NCI-H2227 (cell line): ENCODE data around the gene CARHSP1.
"Not testable (repeated sequence)": the region's sequence is repeated elsewhere in the genome, so short reads cannot be mapped to it uniquely, and the experiment has no call there.

Experiments used
- DNase-seq: peaks from one replicate; lab custom pipeline; 2025; ENCODE audit not compliant: unreplicated experiment; lab: John Stamatoyannopoulos, UW

Gene CARHSP1

DNA sequence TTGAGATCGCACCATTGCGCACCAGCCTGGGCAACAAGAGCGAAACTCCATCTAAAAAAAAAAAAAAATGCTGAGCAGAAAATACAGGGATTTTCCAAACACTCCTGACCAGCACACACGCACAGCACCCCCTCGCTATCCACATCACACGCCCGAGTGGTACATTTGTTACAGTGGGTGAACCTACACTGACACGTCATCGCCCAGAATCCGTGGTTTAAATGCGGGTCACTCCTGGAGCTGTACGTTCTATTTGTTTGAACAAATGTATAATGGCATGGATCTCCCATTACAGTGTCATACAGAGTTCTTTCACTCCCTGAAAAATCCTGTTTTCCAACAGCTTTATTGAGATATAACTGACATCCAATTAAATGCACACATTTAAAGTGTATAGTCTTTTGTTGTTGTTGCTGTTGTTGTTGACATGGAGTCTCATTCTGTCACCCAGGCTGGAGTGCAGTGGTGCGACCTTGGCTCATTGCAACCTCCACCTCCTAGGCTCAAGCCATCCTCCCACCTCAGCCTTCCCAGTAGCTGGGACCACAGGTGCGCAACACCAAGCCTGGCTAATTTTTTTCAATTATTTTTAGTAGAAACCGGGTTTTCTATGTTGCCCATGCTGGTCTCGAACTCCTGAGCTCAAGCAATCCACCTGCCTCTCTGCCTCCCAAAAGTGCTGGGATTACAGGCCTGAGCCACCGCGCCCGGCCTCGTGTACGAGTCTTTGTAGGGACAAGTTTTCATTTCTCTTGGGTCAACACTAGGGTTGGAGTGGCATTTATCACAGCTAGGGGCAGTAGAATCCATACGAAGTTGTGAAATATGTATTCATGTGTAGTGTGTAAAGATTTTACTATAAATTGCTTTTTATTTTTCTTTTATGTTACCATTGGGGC, 4.4 kb upstream of the CARHSP1 start:
- no peak for DNase-seq

- no peak for DNase-seq
Measured at GRCh38 chr16:8872071-8872470, 3.3 kb upstream of the CARHSP1 start.

GRCh38 chr16:8869988-8870241, 1.1 kb upstream of the CARHSP1 start:
- DNase-seq = not testable (repeated sequence)

DNA sequence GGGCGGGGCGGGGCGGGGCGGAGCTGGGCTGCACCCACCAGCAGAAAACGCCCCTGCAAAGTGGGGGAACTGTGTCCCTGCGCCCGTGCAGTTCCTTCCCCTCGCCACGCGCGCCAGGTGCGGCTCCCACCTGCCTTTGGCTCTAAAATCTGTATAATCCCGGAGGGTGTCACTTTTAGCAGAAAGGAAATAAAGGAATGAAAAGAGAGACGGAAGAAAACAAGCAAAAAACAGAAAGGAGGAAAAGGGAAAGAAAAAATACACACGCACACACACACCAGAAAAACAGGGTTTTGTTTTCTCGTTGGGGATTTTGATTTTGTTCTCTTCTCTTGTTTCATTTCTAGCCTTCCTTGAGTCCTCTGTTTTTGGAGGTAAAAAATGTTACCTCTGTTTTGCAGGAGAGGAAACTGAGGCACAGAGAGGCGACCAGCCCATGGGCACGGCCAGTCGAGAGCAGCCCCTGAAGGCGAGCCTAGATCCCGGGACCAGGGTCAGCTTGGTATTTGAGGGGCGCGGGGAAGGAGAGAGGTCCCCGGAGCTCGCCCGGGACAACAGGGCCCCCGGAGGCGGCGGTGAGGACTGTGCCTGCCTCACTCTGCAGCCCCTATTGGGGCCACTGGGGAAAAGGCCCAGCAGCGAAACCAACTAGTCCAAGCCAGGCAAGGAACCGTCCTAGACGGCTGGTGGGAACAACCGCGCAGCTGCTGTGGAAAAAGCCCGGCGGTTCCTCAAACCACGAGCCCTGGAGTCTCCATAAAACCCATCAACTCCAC, 594 bp upstream of the CARHSP1 start:
- DNase-seq = peak; percentile 29

GRCh38 chr16:8867932-8868415, 832 bp downstream of the CARHSP1 start:
- DNase-seq = no peak

GRCh38 chr16:8867216-8867931, 1.4 kb downstream of the CARHSP1 start:
- no peak for DNase-seq

DNA sequence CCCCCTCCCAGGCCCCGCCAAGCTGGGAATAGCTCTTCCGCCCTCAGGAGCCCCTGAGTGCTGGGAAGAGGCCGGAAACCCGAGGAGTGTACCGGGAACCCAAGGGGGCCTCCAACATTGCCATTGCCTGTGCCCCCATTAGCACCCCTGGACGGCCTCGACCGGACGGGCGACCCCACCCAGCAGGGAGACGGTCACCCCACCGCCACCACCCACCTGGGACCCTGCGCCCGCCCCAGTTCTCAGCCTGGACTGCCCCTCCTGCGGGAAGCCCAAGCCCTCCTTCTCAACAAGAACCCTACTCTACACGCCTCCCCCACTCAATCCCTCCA, 2.0 kb downstream of the CARHSP1 start:
- no peak for DNase-seq

DNA sequence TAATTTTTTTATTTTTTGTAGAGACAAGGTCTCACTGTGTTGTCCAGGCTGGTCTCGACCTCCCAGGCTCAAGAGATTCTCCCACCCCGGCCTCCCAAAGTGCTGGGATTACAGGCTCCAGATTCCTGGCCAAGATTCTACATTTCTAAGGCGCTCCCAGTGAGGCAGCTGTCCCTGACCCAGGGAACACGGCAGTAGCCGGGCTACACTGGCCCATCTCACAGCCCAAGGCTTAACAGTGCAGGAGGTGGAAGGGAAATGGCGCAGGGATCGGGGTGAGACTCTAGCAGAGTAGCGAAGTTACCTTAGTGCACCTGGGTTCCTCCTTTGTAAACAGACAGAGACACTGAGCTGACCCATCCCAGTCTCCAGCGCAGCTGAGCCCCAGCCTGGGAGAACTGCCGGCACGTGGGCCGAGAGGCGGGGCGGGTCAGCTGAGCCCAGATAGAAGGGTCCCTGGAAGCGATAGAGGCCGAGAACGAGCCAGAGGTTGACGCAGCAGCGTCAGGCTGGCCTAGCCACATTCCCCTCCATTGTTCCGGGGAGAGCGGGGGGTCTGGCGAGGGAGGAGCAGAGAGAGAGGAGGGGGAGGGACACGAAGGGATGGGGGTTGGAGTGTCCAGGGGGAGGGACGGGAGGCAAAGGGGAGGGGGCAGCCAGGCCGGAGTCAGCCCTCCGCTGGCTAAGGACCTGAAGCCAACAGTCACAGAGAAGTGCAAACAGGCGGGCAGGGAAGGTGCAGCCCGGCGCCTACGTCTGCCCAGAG, 2.5 kb downstream of the CARHSP1 start:
- DNase-seq = peak; percentile 83

DNA sequence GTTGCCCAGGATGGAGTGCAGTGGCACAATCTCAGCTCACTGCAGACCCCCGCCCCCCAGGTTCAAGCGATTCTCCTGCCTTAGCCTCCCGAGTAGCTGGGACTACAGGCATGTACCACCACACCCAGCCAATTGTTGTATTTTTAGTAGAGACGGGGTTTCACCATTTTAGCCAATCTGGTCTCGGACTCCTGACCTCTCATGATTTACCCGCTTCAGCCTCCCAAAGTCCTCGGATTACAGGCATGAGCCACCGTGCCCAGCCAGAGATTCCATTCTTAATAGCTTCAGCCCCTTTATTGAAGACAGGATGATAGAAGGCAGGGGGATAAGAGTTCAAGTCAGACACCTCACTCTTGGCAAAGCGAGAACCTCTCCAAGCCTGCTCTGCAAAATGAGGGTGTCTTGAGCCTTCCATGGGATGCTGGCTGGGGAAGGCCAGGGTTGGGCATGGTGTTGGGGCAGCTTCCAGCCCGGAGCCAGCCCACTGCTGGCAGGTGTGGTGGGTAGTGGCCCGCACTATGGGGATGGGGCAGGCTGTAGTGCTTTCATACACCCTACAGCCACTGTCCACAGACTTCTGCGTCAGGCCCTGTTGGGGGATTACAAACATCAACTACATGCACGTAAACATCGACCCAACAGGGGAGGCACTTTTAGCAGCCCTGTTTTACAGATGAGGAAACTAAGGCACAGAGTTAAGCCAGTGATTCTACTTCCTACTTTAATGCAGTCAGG, 3.5 kb downstream of the CARHSP1 start:
- DNase-seq = no peak

GRCh38 chr16:8864480-8865110, 4.2 kb downstream of the CARHSP1 start:
- no peak for DNase-seq

DNA sequence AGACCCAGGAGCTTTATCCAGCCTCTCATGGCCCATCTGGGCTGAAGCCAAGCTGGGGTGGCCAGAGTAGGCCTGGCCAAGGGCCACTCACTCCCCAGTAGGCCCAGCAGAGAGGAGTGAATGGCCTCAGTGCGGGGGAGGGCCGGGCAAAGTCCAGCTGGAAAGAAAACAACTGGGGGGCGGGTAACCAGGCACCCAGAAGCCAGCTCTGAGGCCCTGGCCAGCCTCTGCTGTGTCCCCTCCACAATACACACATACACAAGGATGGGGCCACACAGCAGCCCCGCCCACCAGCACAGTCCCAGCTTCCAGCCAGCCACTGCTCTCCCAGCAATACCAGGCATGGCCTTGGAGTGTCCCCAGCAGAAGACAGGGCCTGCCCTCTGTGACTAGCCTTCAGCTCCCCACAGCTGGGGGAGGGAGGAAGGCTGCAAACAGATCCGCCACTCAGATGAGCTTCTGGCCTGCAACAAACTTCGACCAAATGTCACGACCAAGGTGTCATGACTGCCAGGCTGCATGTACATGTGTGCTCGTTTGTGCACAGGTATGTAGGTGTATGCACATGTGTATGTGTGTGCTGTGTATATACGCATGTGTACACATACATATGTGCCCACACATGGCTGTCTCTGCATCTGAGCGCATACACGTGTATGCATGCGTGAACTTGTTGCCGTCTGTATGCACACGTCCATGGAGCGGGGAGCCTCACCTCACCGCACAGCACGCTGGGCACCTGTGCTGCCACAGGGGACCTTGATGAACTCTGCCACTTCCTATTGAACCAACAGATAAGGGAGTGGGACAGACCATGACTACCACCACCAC, 5.0 kb downstream of the CARHSP1 start:
- no peak for DNase-seq

DNA sequence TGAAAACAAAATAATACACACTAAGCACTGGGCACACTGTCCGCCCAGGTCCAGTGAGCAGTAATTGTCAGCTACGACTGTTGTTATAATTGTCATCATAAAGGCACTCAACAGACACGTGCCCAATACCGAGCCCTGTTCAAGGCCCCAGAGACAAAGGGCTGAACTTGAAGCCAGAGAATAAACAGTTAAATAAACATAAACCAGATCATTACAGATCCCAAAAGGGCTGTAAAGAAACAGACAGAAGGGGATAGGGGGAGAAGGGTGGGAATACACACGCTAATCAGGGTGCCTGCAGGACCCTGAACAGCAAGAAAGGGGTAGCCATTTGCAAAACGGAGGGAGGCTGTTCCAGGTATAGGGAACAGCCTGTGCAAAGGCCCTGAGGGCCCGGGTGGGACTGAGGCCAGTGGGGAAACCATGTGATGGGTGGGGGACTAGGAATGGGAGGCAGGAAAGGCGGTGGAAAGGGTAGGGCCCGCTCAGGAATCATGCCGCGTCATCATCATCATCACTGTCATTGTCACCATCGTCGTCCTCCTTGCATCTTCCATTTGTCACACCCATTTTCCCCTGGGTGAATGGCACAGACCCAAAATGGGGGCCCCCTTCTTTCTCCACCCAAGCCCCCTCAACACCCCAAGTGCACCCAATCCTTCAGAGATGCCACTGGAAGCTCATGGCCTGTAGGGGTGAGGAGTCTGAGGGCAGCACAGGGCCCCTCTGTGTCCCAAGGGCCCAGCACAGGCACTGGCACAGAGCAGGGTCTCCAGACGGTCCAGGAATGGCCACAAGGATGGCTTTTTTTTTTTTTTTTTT, 6.3 kb downstream of the CARHSP1 start:
- DNase-seq = no peak

DNA sequence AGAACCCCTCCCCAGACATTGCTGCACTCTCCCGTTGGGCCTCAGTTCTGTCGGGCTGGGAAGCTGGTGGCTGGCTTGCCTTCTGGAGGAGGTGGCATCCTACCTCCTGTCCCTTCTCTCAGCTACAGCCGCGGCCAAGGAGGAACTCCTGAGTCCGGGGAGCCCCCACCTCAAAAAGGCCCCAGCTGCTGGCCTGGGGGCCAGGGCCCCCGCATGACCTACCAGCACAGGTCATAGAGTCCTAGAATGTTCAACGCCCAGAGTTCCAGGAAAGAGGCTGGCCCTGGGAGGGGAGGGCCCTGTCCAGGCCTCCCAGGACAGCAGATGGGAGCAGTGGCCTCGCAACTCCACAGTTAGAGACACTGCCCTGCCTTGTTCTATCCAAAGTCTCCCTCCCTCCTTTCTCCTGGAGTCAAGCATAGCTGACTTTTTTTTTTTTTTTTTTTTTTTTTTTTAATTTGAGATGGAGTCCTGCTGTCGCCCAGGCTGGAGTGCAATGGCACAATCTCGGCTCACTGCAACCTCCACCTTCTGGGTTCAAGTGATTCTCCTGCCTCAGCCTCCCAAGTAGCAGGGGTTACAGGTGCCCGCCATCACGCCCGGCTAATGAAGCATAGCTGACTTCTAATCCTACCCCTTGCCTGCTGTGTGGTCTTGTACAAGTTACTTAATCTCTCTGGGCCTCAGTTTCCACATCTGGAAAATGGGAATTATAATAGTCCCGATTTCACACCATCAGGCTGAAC, 7.1 kb downstream of the CARHSP1 start:
- DNase-seq = no peak

DNA sequence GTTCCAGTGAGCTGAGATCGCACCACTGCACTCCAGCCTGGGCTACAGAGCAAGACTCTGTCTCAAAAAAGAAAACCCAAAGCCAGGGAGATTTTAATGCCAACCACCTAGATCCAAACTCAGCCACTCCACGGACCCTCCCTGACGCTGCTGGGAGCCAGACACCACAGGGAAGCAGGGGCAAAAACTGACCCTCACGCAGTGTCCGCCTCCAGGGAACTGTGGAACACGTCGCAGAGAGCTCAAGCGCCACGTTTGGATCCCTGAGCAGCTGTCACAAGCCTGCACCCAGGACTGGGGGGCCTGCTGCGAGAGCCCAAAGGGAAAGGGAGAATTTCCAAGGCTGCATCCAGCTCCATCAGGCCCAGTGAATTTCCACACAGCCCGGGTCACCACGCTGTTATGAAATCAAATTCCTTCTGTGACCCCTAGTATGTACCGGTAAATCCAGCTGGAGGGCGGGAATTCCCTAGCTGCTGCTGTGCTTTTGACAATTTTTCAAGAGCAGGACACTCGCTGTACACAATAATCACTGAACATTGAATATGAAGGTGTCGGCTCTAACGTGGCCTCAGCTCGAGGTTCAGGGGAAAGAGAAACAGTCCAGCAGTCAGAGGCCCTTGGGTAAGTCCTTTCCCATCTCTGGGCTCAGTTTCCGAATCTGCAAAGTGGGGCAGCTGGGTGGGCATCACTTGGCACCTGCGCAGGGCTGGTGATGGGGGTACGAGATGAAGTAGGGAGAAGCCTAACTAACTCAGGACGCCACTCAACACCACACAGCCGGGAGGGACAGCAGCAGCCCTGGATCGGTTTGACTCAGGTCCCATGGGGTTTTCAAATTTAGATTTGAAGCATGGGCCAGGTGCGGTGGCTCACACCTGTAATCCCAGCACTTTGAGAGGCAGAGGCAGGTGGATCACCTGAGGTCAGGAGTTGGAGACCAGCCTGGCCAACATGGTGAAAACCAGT, 8.6 kb downstream of the CARHSP1 start:
- DNase-seq = no peak

DNA sequence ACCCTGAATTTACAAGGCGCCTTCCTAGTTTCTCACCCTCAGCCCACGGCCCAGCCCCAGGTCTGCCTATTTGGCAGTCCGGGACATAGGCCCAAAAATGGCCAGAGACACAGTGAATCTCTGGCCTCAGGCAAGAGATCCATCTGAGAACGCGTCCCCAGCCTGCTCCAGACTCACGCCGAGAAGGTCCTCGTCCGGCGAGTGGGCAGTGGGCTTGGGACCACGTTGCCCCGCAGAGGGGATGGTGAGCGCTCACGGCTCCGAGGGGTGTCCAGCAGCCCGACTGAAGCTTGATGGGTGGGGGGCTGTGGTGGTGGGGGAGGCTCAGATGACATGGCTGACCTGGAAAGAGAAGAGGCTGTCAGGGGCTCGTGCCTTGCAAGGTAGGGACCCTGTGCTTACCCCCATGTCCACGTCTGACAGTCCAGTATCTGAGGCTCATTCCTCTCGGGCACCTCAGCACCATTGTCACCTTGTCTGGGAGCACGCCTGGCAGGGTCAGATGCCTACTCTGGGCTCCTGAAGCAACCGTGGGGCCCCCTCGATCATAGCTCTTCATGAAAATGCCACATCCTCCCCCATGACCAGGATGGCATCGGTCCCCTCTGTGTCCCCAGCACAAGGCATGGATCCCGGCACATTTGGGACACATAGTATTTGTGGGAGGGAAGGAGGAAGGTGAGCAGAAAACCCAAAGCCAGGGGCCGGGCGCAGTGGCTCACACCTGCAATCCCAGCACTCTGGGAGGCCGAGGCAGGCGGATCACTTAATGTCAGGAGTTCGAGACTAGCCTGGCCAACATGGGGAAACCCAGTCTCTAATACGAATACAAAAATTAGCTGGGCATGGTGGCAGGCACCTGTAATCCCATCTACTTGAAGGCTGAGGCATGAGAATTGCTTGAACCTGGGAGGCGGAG, 9.6 kb downstream of the CARHSP1 start:
- no peak for DNase-seq
